H9 (cell line): ENCODE data around the gene NAA10. TPM values are rescaled to one million over a fixed set of nuclear protein-coding genes. Genes with fewer than 3 reads are reported as not detected.

Experiments used
- DNase-seq: peaks from one replicate; pipeline ENCODE4 v3.0.0-alpha.2; 2017
- H2AFZ ChIP-seq: one replicate; pipeline ENCODE4 v1.6.1; 2013; ENCODE audit warnings: mild to moderate bottlenecking, low read length, control low read depth, moderate library complexity
- H2AK5ac ChIP-seq: 2 replicates; pipeline ENCODE4 v1.6.1; 2013; ENCODE audit warnings: low read length, control low read depth, mixed read lengths; ENCODE audit not compliant: insufficient read length
- H2BK120ac ChIP-seq: one replicate; pipeline ENCODE4 v1.6.1; 2013; ENCODE audit warnings: low read depth, mild to moderate bottlenecking, low read length, control low read depth, inconsistent platforms; ENCODE audit not compliant: poor library complexity, severe bottlenecking
- H2BK12ac ChIP-seq: 2 replicates; pipeline ENCODE4 v1.6.1; 2013; ENCODE audit warnings: low read length, control low read depth, mixed read lengths, low read depth; ENCODE audit not compliant: insufficient read length
- H2BK15ac ChIP-seq: 2 replicates; pipeline ENCODE4 v1.6.1; 2013; ENCODE audit warnings: low read depth, low read length, control low read depth
- H2BK20ac ChIP-seq: one replicate; pipeline ENCODE4 v1.6.1; 2013; ENCODE audit warnings: low read depth, mild to moderate bottlenecking, low read length, control low read depth, inconsistent platforms; ENCODE audit not compliant: poor library complexity, severe bottlenecking
- H2BK5ac ChIP-seq: 2 replicates; pipeline ENCODE4 v1.6.1; 2013; ENCODE audit warnings: low read length, control low read depth, mixed read lengths; ENCODE audit not compliant: insufficient read length
- H3K14ac ChIP-seq: 2 replicates; pipeline ENCODE4 v1.6.1; 2013; ENCODE audit warnings: low read length, control low read depth; ENCODE audit not compliant: insufficient read depth
- H3K18ac ChIP-seq: 2 replicates; pipeline ENCODE4 v1.6.1; 2013; ENCODE audit warnings: low read depth, mild to moderate bottlenecking, mixed read lengths, low read length, control low read depth; ENCODE audit not compliant: insufficient read length
- H3K23ac ChIP-seq: 2 replicates; pipeline ENCODE4 v1.6.1; 2013; ENCODE audit warnings: low read length, control low read depth, mixed read lengths, low read depth; ENCODE audit not compliant: insufficient read length
- H3K23me2 ChIP-seq: 2 replicates; pipeline ENCODE4 v1.6.1; 2013; ENCODE audit warnings: low read depth, mild to moderate bottlenecking, mixed read lengths, low read length, control low read depth; ENCODE audit not compliant: insufficient read length, poor library complexity, severe bottlenecking
- H3K27ac ChIP-seq: 2 replicates; pipeline ENCODE4 v1.5.1; 2013; ENCODE audit warnings: low read length, control low read depth, mixed read lengths, low read depth; ENCODE audit not compliant: insufficient read length
- H3K27me3 ChIP-seq: 2 replicates; pipeline ENCODE4 v1.6.1; 2013; ENCODE audit warnings: low read length, control low read depth, inconsistent platforms; ENCODE audit not compliant: insufficient read depth
- H3K4ac ChIP-seq: 2 replicates; pipeline ENCODE4 v1.6.1; 2013; ENCODE audit warnings: low read depth, mild to moderate bottlenecking, control low read depth, inconsistent platforms, low read length, moderate library complexity
- H3K4me1 ChIP-seq: 2 replicates; pipeline ENCODE4 v1.6.1; 2013; ENCODE audit warnings: low read length, control low read depth, inconsistent platforms; ENCODE audit not compliant: insufficient read depth
- H3K4me2 ChIP-seq: 2 replicates; pipeline ENCODE4 v1.6.1; 2013; ENCODE audit warnings: low read length, control low read depth, mixed read lengths; ENCODE audit not compliant: insufficient read length, insufficient read depth
- H3K56ac ChIP-seq: 2 replicates; pipeline ENCODE4 v1.6.1; 2013; ENCODE audit warnings: low read depth, mild to moderate bottlenecking, mixed read lengths, low read length, control low read depth; ENCODE audit not compliant: insufficient read length
- H3K79me1 ChIP-seq: 2 replicates; pipeline ENCODE4 v1.6.1; 2013; ENCODE audit warnings: low read depth, mild to moderate bottlenecking, moderate library complexity, low read length, control low read depth, inconsistent platforms; ENCODE audit not compliant: insufficient read depth, poor library complexity, severe bottlenecking
- H3K79me2 ChIP-seq: 2 replicates; pipeline ENCODE4 v1.6.1; 2013; ENCODE audit warnings: low read length, control low read depth, inconsistent platforms; ENCODE audit not compliant: insufficient read depth
- H3K9ac ChIP-seq: 2 replicates; pipeline ENCODE4 v1.6.1; 2013; ENCODE audit warnings: low read length, control low read depth, mixed read lengths; ENCODE audit not compliant: insufficient read length; ENCODE audit errors: extremely low read depth
- H3K9me3 ChIP-seq: one replicate; pipeline ENCODE4 v1.6.1; 2013; ENCODE audit warnings: low read depth, low read length, inconsistent platforms; ENCODE audit not compliant: control insufficient read depth
- H3T11ph ChIP-seq: one replicate; pipeline ENCODE4 v1.6.1; 2013; ENCODE audit warnings: mild to moderate bottlenecking, low read length, control low read depth, inconsistent platforms
- H4K20me1 ChIP-seq: one replicate; pipeline ENCODE4 v1.6.1; 2013; ENCODE audit not compliant: control insufficient read depth, insufficient read length, insufficient read depth
- H4K5ac ChIP-seq: 2 replicates; pipeline ENCODE4 v1.6.1; 2013; ENCODE audit warnings: low read depth, mild to moderate bottlenecking, mixed read lengths, low read length, control low read depth; ENCODE audit not compliant: insufficient read length
- H4K8ac ChIP-seq: replicated peaks from 2 replicates; pipeline ENCODE4 v1.6.1; 2013; ENCODE audit warnings: low read length, control low read depth, mixed read lengths, low read depth; ENCODE audit not compliant: insufficient read length
- H4K91ac ChIP-seq: 2 replicates; pipeline ENCODE4 v1.6.1; 2013; ENCODE audit warnings: low read depth, mild to moderate bottlenecking, moderate library complexity, mixed read lengths, low read length, control low read depth; ENCODE audit not compliant: insufficient read length
- H3K27ac Mint-ChIP-seq, 3 experiments: 2 replicates in 2 of 3; 3 replicates in 1 of 3; pipeline ENCODE4 v1.8.0; 2020 to 2021; ENCODE audit warnings: mixed read lengths in 3 of 3, mild to moderate bottlenecking in 1 of 3, moderate library complexity in 1 of 3
- H3K27me3 Mint-ChIP-seq: 2 replicates; pipeline ENCODE4 v1.8.0; 2021; ENCODE audit warnings: low read depth, mild to moderate bottlenecking, moderate library complexity, mixed read lengths
- H3K36me3 Mint-ChIP-seq, 3 experiments: 2 replicates in 2 of 3; 3 replicates in 1 of 3; pipeline ENCODE4 v1.8.0; 2020 to 2021; ENCODE audit warnings: low read depth in 3 of 3, mixed read lengths in 3 of 3; ENCODE audit not compliant: insufficient read depth in 1 of 3
- H3K4me1 Mint-ChIP-seq, 2 experiments: 2 replicates each; pipeline ENCODE4 v1.8.0; 2020; ENCODE audit warnings: mixed read lengths in 2 of 2
- H3K4me3 Mint-ChIP-seq, 2 experiments: 2 replicates in 1 of 2; 3 replicates in 1 of 2; pipeline ENCODE4 v1.8.0; 2020 to 2021; ENCODE audit warnings: mild to moderate bottlenecking in 2 of 2, mixed read lengths in 2 of 2, moderate library complexity in 1 of 2
- H3K9me3 Mint-ChIP-seq, 2 experiments: 2 replicates in 1 of 2; 3 replicates in 1 of 2; pipeline ENCODE4 v1.8.0; 2020; ENCODE audit warnings: mild to moderate bottlenecking in 2 of 2, mixed read lengths in 2 of 2, moderate library complexity in 1 of 2
- CTCF ChIP-seq: fragments of 200-600 bp; sonication (generic); conservative IDR thresholded peaks from 3 replicates; pipeline ENCODE4 v1.8.0; 2021; ENCODE audit warnings: antibody characterized with exemption, mild to moderate bottlenecking
- WGBS: extraction: QIAGEN DNeasy Blood & Tissue Kit; methylation state at CpG from one replicate; pipeline ENCODE4 v1.1.7; 2013; ENCODE audit warnings: missing lambda C conversion rate, low lambda C conversion rate, mixed read lengths; ENCODE audit not compliant: insufficient read length; ENCODE audit errors: extremely low coverage; 5-methylcytosine and 5-hydroxymethylcytosine counted together
- total RNA-seq: library from RNA; stranded (reverse); gene quantifications from 2 replicates; pipeline ENCODE4 v1.2.1, GENCODE V29; 2021

Gene NAA10
- total RNA-seq, 1 experiment from 2014 or later = 101 TPM

DNA sequence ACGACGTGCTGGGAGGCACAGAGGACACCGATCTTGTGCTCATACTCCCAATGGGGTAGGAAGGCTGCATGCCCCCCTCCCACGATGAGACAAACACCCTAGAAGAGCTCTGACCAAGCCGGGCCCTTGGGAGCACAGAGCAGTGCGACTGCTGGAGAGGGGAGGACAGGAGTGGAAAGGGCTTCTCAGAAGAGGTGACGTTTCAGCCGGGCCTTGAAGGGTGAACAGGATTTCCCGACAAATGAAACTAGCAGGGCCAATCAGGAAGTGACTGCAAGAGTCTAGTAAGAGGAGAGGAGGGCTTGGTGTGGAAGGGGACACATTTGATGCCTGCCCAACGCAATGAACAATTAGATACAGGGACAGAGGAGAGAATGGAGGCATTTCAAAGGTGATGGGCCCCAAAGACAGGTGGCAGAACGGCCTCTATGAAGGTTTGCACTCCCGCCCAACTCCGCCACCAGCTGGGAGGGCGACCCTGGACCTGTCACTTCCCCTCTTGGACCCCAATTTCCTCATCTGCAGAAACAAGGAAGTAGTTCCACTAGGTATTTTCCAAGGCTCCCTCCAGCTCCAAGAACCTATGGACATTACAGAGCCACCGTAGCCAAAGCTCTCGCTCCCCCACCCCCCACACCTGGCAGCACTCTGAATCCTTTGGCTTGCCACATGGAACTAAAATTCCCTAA is 32.8 kb upstream of the NAA10 start:
- H3K79me2 ChIP-seq = peaks cover 50% of the 10 kb centered on the region; the same call in 1 of the 2 replicates
- no peak overlapping the region for H4K91ac ChIP-seq
- no peak overlapping the region for H2BK20ac ChIP-seq
- no peak overlapping the region for H2BK120ac ChIP-seq
- no peak overlapping the region for H3K27ac ChIP-seq
- Mint-ChIP-seq H3K4me1 (peaks cover 29 to 38% of the 10 kb centered on the region in 2 experiments), H3K4me3 (peak overlapping the region; percentile 100), H3K27ac (peak overlapping the region; percentile 20 to 90 (median 38)), H3K27me3 (no peaks in the 10 kb centered on the region), H3K36me3 (peaks cover 22 to 48% (median 29%) of the 10 kb centered on the region in 3 experiments), H3K9me3 (peaks cover 0 to 5% of the 10 kb centered on the region in 2 experiments; a peak in 2 of 5 replicates)
- H3K27me3 ChIP-seq = no peaks in the 10 kb centered on the region
- no peak for DNase-seq
- H3K9me3 ChIP-seq = no peaks in the 10 kb centered on the region
- H2BK5ac ChIP-seq = no peak overlapping the region
- H4K5ac ChIP-seq = no peak overlapping the region
- no peak overlapping the region for H3T11ph ChIP-seq
- WGBS = no CpG with 5 or more reads among the region's 16 CpGs
- H4K8ac ChIP-seq = no peak overlapping the region
- H3K23ac ChIP-seq = no peak overlapping the region
- TF ChIP-seq CTCF = no peak
- no peak overlapping the region for H3K9ac ChIP-seq
- no peak overlapping the region for H2AK5ac ChIP-seq
- no peak overlapping the region; the same call in 1 of the 2 replicates for H3K14ac ChIP-seq
- H4K20me1 ChIP-seq = no peaks in the 10 kb centered on the region
- H3K56ac ChIP-seq = no peak overlapping the region
- no peak overlapping the region for H3K18ac ChIP-seq
- H3K23me2 ChIP-seq = peaks cover 13% of the 10 kb centered on the region
- H3K4me2 ChIP-seq = peak overlapping the region; percentile 80
- no peak overlapping the region for H3K4ac ChIP-seq
- peaks cover 4% of the 10 kb centered on the region; the same call in 1 of the 2 replicates for H3K4me1 ChIP-seq
- no peak overlapping the region for H2AFZ ChIP-seq
- H2BK15ac ChIP-seq = no peak overlapping the region
- H3K79me1 ChIP-seq = peaks cover 5% of the 10 kb centered on the region
- no peak overlapping the region for H2BK12ac ChIP-seq
